Astrocyte (in vitro differentiated cells and primary cell): ENCODE measurements around the gene PLAAT4.

ENCODE experiments used
- EZH2 ChIP-seq: IDR thresholded peaks from 2 replicates; pipeline ENCODE4 v1.6.1; 2012; ENCODE audit warnings: mild to moderate bottlenecking, low read length, inconsistent platforms; ENCODE audit not compliant: insufficient read depth
- TF ChIP-seq, protein P1 (sequence below): IDR thresholded peaks from 2 replicates; pipeline ENCODE4 v1.5.1; 2011; ENCODE audit warnings: low read depth, mild to moderate bottlenecking, inconsistent platforms, low read length, moderate library complexity; ENCODE audit not compliant: insufficient read depth

DNA sequence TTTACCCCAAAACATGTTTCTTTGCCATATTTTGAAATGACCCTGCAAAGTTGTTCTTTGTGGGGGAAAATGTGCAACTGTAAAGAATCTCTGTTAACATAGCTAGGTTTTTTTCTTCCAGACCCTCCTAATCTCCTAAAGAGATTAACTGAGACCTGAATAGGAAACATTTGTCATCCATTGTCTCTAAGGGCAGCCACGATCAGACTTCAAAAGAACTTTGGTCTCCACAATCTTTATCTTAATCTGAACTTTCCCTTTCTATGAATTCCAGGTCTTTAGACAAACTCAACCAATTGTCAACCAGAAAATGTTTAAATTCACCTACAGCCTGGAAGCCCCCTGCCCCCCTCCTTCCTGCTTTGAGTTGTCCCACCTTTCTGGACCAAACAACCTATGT is 35.4 kb upstream of the PLAAT4 start:
- TF ChIP-seq, protein P1, sequence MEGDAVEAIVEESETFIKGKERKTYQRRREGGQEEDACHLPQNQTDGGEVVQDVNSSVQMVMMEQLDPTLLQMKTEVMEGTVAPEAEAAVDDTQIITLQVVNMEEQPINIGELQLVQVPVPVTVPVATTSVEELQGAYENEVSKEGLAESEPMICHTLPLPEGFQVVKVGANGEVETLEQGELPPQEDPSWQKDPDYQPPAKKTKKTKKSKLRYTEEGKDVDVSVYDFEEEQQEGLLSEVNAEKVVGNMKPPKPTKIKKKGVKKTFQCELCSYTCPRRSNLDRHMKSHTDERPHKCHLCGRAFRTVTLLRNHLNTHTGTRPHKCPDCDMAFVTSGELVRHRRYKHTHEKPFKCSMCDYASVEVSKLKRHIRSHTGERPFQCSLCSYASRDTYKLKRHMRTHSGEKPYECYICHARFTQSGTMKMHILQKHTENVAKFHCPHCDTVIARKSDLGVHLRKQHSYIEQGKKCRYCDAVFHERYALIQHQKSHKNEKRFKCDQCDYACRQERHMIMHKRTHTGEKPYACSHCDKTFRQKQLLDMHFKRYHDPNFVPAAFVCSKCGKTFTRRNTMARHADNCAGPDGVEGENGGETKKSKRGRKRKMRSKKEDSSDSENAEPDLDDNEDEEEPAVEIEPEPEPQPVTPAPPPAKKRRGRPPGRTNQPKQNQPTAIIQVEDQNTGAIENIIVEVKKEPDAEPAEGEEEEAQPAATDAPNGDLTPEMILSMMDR: no peak
- no peak for TF ChIP-seq EZH2
